OCI-LY7 (cell line): ENCODE measurements around the gene MIEF2.

Experiments
- EZH2phosphoT487 ChIP-seq: fragments of 200-600 bp; sonication (generic); IDR thresholded peaks from 2 replicates; pipeline ENCODE4 v1.6.1; 2018; ENCODE audit warnings: low read depth, borderline replicate concordance, mild to moderate bottlenecking, mixed run types, antibody characterized with exemption, low read length, moderate library complexity, mixed read lengths
- TF ChIP-seq, protein P1 (sequence below): fragments of 200-600 bp; sonication (generic); conservative IDR thresholded peaks from 2 replicates; pipeline ENCODE4 v1.5.1; 2014; ENCODE audit warnings: mild to moderate bottlenecking, antibody characterized with exemption, low read length, moderate library complexity, mixed read lengths

DNA sequence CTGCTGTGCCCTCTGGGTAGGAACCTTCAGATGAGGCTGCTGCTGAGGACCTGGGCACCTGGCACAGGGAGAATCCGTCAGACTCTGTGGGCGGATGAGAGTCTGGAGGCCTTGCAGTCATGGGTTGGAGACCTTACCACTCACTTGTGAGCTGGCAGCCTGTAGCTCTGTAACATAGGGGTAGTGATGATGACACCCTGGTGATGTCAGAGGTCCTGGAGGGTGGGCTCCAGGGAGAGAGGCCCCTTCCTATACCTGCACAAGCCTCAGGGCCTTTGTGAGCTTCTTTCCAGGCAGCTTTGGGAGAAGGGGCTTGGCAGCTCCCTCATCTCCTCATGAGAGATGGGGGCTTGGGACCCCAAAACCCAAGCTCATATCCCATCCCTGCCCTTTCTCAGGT, 1.6 kb downstream of the MIEF2 start:
- TF ChIP-seq, protein P1, sequence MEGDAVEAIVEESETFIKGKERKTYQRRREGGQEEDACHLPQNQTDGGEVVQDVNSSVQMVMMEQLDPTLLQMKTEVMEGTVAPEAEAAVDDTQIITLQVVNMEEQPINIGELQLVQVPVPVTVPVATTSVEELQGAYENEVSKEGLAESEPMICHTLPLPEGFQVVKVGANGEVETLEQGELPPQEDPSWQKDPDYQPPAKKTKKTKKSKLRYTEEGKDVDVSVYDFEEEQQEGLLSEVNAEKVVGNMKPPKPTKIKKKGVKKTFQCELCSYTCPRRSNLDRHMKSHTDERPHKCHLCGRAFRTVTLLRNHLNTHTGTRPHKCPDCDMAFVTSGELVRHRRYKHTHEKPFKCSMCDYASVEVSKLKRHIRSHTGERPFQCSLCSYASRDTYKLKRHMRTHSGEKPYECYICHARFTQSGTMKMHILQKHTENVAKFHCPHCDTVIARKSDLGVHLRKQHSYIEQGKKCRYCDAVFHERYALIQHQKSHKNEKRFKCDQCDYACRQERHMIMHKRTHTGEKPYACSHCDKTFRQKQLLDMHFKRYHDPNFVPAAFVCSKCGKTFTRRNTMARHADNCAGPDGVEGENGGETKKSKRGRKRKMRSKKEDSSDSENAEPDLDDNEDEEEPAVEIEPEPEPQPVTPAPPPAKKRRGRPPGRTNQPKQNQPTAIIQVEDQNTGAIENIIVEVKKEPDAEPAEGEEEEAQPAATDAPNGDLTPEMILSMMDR = no peak
- TF ChIP-seq EZH2phosphoT487 = no peak
